GM19351 (cell line): ENCODE data around the gene PIGV.
A peak's percentile ranks its signal among the peaks of the same experiment; 100 is the strongest.

Experiments used
- ATAC-seq: cut with Tn5 transposase; IDR thresholded peaks from one replicate; pipeline ENCODE4 v1.9.1; 2021; ENCODE audit warnings: mild to moderate bottlenecking, moderate library complexity; ENCODE audit not compliant: unreplicated experiment

The PIGV gene

GRCh38 chr1:26787706-26788514 lies at the start of gene PIGV:
TSS of gene PIGV (plus strand) at chr1:26787950. CDS start at chr1:26790816, 2,866 bp downstream.
- peak; percentile 54 for ATAC-seq

GRCh38 chr1:26739329-26739914 lies 48.3 kb upstream of the PIGV start:
- ATAC-seq, result no peak

DNA sequence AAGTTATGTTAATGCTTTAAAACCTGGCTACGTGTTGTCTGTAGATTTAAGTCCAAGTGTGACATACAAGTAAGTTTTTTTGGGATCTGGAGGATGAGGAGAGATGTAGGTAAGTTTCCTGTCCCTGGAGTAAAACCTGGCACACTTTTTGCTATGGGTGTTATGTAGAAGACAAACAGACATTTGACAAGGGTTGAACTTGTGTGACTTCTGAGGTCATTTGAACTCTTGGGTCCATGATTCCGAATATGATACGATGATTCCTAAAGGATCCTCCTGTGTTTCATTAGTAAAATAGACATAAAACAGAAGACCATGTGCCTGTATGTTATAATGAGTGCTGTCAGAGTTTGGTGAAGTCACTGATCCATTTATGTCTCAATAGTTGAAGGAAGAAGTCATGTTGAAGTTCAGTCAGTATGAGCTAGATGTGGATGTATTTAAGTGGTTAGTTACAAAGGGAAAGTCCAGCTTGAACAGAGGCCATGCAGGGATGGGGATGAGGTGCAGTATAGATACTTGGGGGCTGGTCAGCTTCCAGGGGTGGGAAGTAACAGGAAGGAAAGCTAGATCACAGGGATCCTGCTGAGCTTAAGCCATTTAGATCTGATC lies 47.6 kb upstream of the PIGV start:
- ATAC-seq, result no peak

DNA sequence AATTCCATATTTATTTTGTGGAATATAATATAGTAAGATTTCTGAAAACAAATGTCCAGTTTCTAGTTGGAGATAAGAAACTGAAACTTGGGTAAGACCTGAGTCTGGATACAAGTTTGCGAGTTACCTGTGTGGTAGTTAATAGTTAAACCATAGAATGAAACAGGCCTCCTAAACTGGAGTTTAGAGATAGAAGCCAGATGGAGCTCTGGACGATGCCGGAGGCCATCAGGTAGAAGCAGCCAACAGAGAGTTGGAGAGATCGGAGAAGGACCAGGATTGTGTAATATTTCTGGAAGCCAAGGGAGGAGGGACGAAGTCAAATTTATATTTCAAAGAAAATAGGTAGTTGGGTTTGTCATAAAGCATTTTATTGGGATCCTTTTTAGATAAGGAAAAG lies 46.8 kb upstream of the PIGV start:
- no peak for ATAC-seq

DNA sequence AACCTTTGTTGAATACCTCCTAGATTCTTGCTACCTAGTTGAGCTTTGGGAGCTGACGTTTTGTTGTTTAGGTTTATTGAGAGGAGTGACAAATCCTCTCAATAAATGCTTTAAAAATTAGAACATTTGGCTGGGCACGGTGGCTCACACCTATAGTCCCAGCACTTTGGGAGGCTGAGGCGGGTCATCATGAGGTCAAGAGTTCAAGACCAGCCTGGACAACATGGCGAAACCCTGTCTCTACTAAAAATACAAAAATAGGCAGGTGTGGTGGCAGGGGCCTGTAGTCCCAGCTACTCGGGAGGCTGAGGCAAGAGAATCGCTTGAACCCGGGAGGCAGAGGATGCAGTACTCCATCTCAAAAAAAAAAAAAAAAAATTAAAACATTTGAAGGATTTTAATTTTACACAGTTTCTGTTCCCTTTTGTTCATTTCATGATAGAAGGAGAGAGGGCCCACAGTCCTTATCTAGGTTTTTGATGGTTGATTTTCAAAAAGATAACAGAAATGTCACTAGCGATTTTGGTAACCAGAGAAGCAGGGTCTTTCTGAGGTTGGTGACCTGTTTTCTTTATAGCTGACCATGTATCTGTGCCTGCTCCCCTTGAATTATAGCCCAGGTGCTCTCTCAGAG lies 44.2 kb upstream of the PIGV start:
- no peak for ATAC-seq

DNA sequence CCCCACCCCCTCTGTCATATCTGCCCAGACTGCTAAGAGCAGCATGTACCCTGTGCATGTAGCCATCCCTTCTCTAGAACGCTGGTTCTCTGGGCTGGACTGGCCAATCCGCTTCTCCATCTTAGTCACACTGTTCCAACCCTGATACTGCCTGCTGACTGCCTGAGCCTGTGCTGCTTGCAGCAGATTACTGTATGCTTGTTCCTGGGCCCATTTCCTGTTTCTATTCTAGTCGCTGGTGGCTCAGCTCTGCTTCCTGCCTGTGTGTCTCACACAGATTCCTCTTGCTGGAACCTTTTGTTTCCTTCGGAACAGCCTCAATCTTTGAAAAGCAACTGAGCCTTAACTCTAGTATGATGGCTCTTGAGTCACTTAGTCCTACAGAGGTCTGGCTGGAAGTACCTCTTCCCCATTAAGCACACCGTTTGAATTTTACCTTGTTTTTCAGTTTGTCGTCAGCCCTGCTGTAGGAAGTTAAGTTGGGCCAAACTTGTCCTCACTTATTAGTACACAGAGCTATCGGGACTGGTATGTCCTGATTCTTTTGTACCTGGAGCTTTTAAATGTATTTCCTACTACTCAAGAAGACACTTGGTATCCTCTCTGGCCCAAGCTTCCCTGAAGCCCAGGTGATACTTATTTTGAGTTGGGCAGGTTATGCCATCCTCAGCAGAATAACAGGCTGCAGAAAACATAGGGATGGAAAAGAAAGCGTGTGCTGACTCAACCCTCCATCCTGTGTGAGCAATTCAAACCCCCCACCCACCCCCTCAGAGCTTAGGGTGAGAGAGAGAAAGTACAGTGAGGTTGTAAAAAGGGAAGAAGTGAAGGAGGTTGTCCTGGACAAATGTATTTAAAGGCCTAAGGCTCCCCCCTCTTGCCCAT lies 43.4 kb upstream of the PIGV start:
- ATAC-seq, result peak; percentile 98

DNA sequence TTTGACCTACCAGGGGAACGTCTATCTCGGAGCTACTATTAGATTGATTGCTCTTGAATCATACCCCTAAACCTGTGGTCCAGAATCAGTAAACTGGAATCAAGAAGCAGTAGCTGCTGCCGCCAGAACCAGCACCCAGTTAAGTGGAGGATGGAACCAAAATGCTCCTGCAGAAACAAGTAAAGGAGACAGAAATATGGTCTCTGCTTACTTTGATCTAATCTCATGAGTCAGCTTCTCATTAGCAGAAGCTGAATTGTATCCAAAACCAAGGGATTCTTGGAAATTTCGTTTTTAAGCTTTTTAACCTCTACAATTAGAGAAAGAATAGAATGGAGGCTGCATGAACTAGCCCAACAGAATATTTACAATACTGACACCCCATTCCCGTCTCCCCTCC lies 42.6 kb upstream of the PIGV start:
- ATAC-seq, result no peak

DNA sequence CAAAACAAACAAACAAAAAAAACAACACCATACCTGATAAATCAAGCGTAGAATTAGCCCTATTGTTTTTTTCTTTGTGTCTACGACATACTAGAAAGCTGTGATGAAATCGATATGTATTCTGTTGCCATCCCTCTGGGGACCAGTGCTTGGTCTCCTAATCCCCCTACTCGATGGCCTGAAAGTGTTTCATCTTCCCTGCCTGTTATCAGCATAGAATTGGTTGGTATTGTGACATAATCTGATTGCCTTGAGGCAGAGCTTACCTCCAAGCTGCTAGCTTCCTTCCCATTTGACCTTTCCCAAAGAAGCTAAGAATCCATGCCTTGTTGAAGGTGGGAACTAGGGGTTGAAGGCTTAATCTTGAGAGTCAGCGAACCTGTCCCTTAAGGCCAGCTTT lies 40.7 kb upstream of the PIGV start:
- no peak for ATAC-seq

DNA sequence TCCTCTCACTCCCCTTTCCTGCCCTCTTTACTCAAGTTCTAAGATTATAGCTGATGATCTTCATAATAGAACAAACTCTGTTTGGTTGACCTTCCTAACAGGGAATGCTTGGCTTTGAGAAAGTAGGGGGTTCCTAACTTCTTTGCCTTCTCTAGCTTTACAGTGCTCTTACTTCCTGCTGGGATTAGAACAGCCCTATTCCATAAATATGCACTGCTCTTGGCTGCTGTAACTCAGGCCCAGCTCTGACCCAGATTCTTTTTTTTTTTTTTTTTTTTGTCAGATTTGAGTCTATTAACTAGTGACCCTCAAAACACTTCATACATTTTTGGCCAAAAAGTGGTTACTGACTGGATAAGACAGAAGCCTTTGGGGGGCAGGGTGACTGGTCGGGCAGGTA lies 39.4 kb upstream of the PIGV start:
- no peak for ATAC-seq

GRCh38 chr1:26749458-26749857 lies 38.3 kb upstream of the PIGV start:
- no peak for ATAC-seq

- ATAC-seq, result no peak
Measured at GRCh38 chr1:26750428-26750827, 37.3 kb upstream of the PIGV start.

DNA sequence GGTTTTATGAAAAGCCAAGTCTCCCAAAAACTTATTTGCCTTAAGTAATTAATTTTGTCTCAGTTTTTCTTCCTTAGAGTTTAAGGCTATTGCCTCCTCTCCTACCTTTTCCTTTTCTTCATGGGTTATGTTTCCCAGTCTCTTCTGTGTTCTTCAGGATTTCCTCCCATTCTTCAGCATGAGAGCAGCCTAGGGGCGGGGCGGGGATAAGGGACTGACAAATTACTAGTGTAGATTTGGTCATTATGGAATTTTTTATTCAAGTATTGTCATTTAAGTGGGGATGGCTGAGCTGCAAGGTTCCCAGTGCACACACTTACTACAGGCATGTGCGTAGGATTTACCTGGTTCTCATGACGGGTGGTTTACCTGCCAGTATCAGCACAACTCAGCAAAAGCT lies 35.2 kb upstream of the PIGV start:
- ATAC-seq, result no peak

DNA sequence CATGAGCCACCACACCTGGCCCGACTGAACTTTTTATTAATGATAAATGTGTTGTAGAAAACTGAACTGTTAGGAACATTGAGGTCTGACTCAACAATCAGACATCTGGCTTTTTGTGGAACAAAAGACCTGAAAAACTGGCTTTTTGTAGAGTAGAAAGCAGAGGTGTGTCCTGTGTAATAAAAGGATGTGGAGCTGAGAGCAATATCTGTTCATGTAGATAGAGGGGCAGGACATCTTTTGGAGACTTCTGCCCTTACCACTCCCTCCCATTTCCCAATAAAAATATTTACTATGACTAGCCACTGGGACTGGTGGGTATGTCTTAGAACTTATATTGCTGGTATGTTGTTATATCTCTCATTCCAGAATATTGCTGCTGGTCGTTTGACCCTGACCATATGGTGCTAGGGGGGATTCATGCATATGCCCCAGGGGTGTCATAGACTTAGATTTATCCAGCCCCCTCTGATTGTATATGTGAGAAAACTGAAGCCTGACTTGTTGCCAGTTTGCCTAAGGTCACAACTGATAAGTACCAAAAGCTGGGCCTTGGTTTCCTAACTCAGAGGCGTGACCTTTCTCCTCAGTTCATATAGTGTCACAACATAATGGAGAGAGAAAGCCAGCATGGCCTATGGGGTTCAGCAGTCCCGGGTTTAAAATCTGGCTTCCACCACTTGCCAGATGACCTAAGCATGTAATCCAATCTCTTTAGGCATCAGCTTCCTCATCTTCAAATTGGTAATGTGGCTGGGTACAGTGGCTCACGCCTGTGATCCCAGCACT lies 33.5 kb upstream of the PIGV start:
- ATAC-seq, result no peak

GRCh38 chr1:26758358-26758757 lies 29.4 kb upstream of the PIGV start:
- no peak for ATAC-seq

DNA sequence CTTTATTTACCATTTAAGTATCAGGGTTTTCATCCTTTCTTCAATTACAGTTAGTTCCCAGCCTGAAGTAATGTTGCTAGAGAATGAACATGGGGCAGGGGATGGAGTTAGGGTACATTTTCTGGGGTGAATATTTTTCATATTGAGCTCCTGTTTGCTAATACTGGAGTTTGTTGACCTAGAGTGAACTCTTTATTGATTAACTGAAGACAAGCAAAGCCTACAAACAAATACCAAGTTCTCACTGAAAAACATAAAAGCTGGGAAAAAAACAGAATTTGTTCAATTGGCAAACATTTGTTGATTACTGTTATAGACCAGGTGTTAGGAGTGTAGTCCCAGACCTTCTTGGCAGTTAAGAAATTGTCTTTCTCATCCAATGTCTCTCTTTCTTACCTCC lies 28.2 kb upstream of the PIGV start:
- ATAC-seq, result no peak

GRCh38 chr1:26761217-26761616 lies 26.5 kb upstream of the PIGV start:
- no peak for ATAC-seq

- no peak for ATAC-seq
Measured at GRCh38 chr1:26767714-26768113, 20.0 kb upstream of the PIGV start.

DNA sequence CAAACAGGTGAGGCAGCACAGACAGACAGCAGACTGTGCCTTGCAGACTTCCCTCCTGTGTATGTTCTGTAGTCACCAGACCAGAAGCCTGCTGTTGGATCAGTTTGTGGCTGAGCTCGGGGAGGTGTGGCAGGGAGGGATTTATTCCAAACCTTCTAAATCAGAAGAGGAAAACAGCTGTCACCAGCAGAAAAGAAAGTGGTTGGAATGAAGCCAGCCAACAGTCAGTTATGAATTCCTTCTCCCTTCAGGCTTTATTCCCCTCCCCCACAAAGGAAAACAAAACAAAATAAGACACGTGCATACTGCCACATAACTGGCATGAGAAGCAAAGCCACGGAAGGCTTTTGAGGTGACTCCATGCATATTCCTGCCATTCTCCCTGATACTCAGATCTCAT lies 19.0 kb upstream of the PIGV start:
- ATAC-seq, result no peak

GRCh38 chr1:26771285-26771642 lies 16.5 kb upstream of the PIGV start:
- no peak for ATAC-seq

GRCh38 chr1:26771643-26772321 lies 16.0 kb upstream of the PIGV start:
- no peak for ATAC-seq
